Astrocyte of the cerebellum (primary cell): ENCODE data around the gene VCL.
"Not testable (repeated sequence)": the region's sequence is repeated elsewhere in the genome, so short reads cannot be mapped to it uniquely, and the experiment has no call there.

Experiments
- DNase-seq: peaks from one replicate; pipeline ENCODE4 v3.0.0-alpha.2; 2011; ENCODE audit warnings: low read depth
- H3K4me3 ChIP-seq: 2 replicates; pipeline ENCODE4 v1.5.1; 2011; ENCODE audit warnings: mild to moderate bottlenecking, low read depth, low read length, moderate library complexity
- CTCF ChIP-seq: IDR thresholded peaks from 2 replicates; pipeline ENCODE4 v1.5.1; 2012; ENCODE audit warnings: low read length, low read depth, moderate library complexity, mild to moderate bottlenecking; ENCODE audit errors: missing control alignments
- in situ Hi-C: cut with HindIII; loops from 2 replicates; pipeline ENCODE4 v1.10.0; 2017; ENCODE audit warnings: low sequenced_read_pairs

VCL gene

GRCh38 chr10:73956476-73957359 lies 41.2 kb upstream of the VCL start:
- DNase-seq: no peak
- no peak for TF ChIP-seq CTCF
- no peak overlapping the region for H3K4me3 ChIP-seq
- in situ Hi-C loops: no loop called here

- DNase-seq: no peak
- no peak for TF ChIP-seq CTCF
- no peak overlapping the region for H3K4me3 ChIP-seq
- in situ Hi-C loops: no loop called here
Measured at GRCh38 chr10:73959484-73960243, 38.3 kb upstream of the VCL start.

GRCh38 chr10:73962386-73962785 lies 35.5 kb upstream of the VCL start:
- DNase-seq: no peak
- in situ Hi-C loops: no loop called here
- no peak for TF ChIP-seq CTCF
- H3K4me3 ChIP-seq: no peak overlapping the region

GRCh38 chr10:73963533-73963932 lies 34.4 kb upstream of the VCL start:
- in situ Hi-C loops, H3K4me3 ChIP-seq: not testable (repeated sequence)

GRCh38 chr10:73964743-73965142 lies 33.2 kb upstream of the VCL start:
- no peak for DNase-seq
- H3K4me3 ChIP-seq: no peak overlapping the region
- in situ Hi-C loops: loop anchor here (5.0 kb wide), 2 partner anchors 48 to 82 kb away; no protein-coding TSS in a partner anchor
- TF ChIP-seq CTCF: no peak

More at GRCh38 chr10:73963533-73963932, 34.4 kb upstream of the VCL start:
- DNase-seq: not testable (repeated sequence)

- in situ Hi-C loops: loop anchor here (5.0 kb wide), 2 partner anchors 47 to 83 kb away; no protein-coding TSS in a partner anchor
- H3K4me3 ChIP-seq, DNase-seq: not testable (repeated sequence)
Measured at GRCh38 chr10:73965267-73965889, 32.5 kb upstream of the VCL start.
